KG1 (cell line): ENCODE results near the gene RARB.

Experiments
- DNase-seq: peaks from one replicate; lab custom pipeline; 2025; lab: John Stamatoyannopoulos, UW

The RARB gene

GRCh38 chr3:25423780-25424588 is 4.1 kb upstream of the RARB start:
- no peak for DNase-seq

DNA sequence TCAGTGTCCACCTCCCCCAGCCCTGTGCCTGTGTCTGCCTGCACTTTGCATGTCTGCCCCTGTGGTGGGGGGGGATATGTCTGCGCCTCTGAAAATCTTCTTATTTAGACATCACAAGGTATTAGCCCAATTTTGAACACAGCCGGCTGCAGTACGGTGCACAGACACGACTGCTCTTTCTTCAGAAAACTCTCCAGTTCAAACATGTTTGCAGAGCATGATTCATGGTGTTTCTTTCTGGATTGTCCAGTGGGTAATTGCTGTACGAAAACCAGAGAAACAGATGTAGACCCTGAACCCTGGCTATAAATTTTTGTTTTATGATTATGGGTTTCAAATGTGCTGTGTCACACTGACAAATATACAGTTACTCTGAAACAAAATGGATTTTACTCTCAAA is 3.4 kb upstream of the RARB start:
- no peak for DNase-seq

DNA sequence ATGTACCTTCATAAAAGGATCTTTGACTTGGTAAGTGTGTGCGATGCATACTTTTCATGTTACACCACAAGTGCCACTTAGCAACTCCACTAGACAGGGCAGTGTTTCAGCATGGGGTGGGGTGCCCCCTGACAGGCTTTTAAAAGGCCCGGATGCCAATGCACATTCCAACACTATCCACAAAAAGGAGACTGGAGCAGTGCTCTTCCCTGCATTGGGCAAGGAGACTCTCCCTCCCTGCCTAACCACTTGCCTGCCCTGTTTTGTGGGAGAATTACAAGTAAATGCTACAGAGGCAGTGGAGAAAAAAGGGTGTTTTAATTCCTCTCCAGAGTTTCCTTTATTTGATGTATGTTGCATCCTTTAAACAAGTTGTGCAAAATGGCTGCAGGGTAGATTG is 1.7 kb upstream of the RARB start:
- no peak for DNase-seq

DNA sequence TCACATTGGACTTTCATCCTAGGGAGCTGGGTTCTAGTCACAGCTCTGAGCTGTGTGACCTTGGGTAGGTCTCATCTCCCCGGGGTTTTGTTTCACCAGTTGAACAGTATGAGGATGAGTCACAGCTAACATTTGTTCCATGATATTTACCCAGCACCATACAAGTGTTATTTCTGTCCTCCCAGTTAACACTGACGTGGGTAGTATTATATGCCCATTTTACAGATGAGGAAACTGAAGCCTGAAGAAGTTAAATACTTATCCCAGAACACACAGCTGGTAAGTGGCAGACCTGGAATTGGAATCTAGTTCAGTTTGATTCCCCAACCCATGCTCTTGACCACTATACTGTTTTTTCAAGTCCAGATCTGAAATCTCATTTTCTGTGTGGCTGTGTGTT is 908 bp upstream of the RARB start:
- no peak for DNase-seq

- DNase-seq = no peak
Measured at GRCh38 chr3:25427563-25427941, 511 bp upstream of the RARB start.

DNA sequence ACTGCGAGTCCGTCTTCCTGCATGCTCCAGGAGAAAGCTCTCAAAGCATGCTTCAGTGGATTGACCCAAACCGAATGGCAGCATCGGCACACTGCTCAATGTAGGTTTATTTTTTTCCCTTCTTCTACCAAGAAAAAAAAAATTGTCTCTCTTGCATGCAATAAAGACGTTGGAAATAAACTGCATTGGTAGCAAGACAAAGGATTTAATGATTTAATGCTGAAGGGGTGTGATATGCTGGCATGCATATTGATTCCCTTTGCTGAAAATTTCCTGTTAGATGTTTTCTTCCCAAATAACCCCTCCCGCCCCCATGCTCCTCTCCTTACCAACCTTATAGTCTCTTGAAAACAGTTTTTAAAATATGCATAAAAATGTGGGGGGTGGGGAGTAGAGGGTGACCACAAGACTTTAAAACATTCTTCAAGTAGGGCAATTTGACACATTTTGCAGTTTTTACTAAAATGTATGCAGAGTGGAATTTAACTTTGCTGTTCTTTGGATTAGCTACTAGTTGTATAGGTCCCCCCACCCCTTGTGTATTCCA is 799 bp downstream of the RARB start:
- DNase-seq = no peak

GRCh38 chr3:25429361-25430286 is 1.6 kb downstream of the RARB start:
- DNase-seq = no peak

GRCh38 chr3:25430287-25430934 is 2.3 kb downstream of the RARB start:
- DNase-seq = no peak

DNA sequence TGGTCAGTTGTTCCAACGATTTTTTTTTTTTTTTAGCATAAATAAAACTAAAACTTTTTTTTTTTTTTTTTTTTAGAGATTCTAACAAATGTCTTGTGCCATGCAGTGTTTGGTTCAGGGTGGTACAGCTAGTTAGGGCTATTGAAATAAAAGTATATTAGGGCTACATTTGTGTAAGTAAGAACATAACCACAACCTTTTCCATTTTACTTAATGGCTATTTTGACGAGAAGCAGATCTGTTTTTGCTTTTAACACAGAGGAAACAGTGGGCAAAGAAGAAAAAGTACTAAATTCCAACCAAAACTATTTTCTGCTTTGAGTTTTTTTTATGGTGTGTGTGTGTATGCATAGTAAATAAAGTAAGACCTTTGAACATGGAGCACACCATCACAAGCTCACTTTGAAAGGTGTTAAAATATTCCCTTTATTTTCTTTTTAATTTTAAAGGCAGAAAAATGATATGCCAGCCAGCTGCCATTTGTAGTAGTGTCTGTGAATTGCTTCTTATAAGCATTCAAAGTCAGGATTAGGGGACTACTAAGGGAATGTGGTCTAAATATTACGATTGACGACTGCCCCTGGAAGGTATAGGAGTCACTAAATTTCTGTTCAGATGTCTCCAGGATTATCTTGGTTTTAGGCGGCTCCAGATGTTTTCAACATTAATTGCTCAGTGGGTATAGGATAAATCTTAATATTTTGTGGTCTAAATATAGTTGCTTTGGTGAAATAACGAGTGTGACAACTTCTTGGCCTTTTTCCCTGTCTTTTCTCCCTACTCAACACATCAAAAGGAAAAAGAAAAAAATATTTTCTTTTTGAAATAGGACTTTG is 3.1 kb downstream of the RARB start:
- DNase-seq = no peak

DNA sequence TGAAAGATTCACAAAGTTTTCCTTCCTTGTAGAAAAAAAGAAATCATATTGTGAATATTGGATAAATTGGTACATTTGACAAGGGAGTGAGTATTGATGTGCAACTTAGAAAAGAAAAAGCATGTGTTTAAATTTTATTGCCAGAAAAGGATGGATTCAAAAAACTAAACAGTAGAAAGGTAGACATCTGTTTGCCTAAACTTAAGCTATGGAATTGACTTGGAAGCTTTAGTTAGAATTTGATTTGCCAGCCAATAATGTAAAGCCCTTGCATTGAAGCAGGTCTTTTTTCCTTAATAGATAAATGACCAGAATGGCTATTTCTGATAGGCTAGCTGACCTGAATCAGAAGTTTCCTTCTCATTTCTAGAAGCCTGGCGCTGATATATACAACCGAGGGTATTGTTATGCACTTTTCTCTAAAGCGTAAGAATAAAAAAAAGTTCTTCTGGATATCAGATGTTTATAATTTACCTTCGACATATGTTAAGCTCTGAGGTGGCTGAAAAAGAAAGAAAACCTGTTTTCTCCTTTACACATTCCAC is 4.2 kb downstream of the RARB start:
- no peak for DNase-seq

- DNase-seq = no peak
Measured at GRCh38 chr3:25433106-25433505, 5.0 kb downstream of the RARB start.

DNA sequence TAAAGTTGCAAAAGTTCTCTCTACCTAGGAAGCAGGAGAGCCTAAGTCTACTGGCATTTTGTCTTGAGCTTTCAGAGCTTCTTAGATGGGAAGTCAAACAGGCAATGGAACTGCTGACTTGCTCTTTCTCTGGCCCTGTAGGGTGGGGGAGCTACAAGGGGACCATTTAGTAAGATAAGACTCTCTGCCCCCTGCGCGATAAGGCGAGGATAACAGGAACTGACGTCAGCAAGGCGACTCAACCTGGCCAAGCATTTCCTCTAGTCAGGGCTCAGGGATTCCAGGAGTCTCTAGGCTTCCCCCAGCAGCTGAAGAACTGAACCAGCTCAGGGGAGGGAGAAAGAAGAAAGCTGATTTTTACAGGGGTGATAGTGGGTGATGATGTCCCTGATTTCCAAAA is 5.8 kb downstream of the RARB start:
- DNase-seq = no peak

- no peak for DNase-seq
Measured at GRCh38 chr3:25437953-25438352, 9.9 kb downstream of the RARB start.

DNA sequence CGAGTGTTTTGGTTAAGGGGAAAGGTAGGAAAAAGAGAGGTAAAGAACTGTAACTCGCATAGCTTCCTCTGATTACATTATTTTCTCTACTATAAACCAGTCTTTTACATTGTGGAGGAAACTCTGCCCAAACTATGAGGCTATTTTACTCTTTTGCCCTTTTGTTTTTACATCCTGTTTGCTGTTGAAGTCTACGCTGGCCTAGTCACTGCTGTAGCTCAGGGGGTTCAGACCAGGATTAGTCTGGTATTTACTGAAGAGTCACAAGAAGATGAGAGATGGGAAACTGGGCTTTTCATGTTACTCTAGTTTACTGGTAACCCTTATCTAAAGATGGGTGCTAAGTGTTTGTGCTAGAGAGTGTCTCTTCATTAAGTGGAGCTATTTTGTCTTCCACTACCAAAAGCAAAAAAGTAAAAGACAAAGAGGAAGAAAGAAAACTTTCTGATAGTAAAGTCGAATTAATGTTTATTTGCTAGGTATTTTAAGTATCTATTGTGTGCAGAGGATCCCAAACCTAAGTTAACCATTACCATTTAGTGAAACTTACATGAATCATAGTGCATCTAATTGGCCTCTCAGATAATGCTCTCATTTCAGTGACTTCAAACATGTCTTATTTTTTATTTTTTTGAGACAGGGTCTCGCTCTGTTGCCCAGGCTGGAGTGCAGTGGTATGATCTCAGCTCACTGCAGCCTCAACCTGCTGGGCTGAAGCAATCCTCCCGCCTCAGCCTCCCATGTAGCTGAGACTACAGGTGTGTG is 10.9 kb downstream of the RARB start:
- no peak for DNase-seq

DNA sequence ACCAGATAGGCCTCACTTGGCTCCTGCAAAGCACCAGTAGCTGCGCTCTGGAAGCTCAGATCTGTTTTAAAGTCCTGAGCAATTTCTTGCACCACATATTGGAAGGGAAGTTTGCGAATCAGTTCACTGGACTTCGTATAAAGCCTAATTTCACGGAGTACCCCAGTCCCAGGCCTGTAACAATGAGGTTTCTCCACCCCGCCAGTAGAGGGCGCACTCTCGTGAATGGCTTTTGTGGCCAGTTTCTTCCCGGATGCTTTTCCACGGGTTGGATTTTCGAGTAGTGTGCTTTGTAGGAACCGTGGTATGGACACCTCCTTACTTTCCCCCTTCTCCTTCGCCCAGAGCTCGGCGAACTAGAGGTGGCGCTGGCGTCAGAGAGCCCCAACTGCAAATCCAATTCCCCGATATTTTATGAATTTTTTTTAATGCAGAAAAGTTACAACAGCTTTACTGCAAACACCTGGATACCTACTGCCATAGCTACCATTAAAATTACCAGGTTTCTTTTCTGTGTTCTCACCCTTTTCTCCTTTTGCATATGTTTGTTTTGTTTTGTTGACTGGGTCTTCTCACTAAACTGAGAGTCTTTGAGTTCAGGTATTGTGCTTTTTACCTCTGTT is 13.3 kb downstream of the RARB start:
- no peak for DNase-seq

DNA sequence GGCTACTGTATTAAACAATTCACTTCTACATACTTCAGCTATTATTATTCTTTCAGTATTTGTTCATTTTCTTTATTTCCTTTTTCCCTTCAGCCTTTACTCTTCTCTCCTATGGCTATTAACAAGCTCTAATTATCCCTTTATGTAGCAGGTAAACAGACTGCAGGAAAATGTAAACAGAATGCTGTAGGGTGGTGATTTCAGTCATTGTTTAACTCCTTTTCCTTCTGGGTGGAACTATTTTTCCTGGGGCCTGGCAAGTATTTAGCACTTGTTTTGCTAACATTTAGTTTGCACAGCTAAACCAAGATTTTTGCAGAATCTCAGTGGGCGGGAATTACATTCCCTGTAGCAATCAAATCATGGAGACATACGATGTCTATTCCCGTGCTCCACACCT is 14.4 kb downstream of the RARB start:
- no peak for DNase-seq

- no peak for DNase-seq
Measured at GRCh38 chr3:25444273-25444672, 16.2 kb downstream of the RARB start.

DNA sequence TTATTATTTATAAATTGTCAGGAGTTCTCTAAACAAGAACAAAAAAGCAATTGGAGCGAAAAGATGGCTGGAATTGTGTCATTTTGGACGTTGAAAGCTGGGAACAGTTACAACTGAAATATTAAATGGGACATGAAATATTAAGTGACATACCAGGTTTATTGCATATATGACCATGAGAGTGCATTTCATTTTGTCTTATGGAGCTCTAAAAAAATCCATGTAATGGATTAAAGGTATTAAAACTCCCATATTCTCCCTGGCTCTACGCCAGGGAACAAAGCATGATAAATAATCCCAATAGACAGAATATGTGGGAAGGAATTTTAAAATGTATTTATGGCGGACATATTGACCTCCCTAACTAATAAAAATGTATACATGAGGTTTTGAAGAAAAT is 17.7 kb downstream of the RARB start:
- no peak for DNase-seq

DNA sequence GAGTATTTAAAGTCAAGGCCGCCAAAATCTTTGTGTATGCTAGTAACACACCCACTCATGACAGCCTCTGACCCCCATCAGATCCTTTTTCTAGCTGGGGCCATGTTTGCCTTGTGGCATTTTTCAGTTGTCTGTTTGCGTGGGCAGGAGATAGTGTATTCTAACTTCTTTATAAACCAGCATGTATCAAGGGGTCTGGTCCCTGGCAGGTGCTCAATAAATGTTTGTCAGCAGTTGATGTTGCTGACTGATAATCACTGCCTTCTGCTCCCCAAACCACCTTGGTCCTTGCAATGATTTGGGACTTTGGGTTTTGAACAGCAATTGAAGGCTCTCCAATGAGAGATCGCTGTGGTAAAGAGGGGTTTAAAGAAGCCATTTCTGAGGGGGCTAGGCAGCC is 19.2 kb downstream of the RARB start:
- DNase-seq = no peak

DNA sequence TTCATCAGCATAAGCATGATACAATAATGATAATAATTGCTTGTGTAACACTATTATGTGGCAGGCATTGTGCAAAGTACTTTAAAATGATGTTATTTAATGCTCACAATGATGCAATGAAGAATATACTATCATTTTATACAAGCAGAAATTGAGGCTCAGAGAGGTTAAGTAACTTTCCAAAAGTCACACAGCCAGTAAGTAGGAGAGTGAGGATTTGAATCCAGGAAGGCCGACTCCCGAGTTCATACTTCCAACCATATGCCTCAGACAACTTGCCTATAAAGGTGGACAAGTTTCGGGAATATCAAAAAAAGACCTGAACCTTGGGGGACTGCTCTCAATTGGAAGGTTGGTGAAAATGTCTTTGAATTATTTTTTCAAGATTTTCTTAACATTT is 19.9 kb downstream of the RARB start:
- DNase-seq = no peak
